ENCODE data around the gene HINFP. TPM values are rescaled to one million over a fixed set of nuclear protein-coding genes. Genes with fewer than 3 reads are reported as not detected.
A peak's percentile ranks its signal among the peaks of the same experiment; 100 is the strongest.

The HINFP gene
- total and polyA plus RNA-seq, 2 of the 8 experiments (the other 6 are each of a cell fraction or from before 2014, with no cell fraction given) = 35.0 to 37.3 TPM

GRCh38 chr11:119121008-119121810 lies at the start of gene HINFP (continued):
- TF ChIP-seq TAF1 (IDR thresholded peaks at IDR 0.05; ENCODE audit: low read depth, low read length) (peak; percentile 83), CBX5 (IDR thresholded peaks at IDR 0.05; ENCODE audit: low read depth, low read length) (no peak), KDM5A (IDR thresholded peaks at IDR 0.05; ENCODE audit: low read length) (no peak)

Measured in H1 (cell line).